GM19438 (cell line): Measurements from ENCODE around the gene RTL1.

ENCODE experiments used
- ATAC-seq: cut with Tn5 transposase; IDR thresholded peaks from one replicate; pipeline ENCODE4 v1.9.1; 2021; ENCODE audit warnings: low read depth; ENCODE audit not compliant: unreplicated experiment

Gene RTL1

GRCh38 chr14:100854435-100854834, 49.1 kb downstream of the RTL1 start:
- ATAC-seq: no peak

- no peak for ATAC-seq
These were observed 51.4 kb downstream of the RTL1 start for GRCh38 chr14:100851946-100852620.

GRCh38 chr14:100851586-100851916, 52.0 kb downstream of the RTL1 start:
- ATAC-seq: no peak

GRCh38 chr14:100850841-100851585, 52.5 kb downstream of the RTL1 start:
- peak; percentile 86 for ATAC-seq

- no peak for ATAC-seq
These were observed 54.3 kb downstream of the RTL1 start for GRCh38 chr14:100849115-100849781.

GRCh38 chr14:100846309-100846859, 57.1 kb downstream of the RTL1 start:
- no peak for ATAC-seq

GRCh38 chr14:100845341-100845740, 58.2 kb downstream of the RTL1 start:
- no peak for ATAC-seq

- no peak for ATAC-seq
These were observed 58.7 kb downstream of the RTL1 start for GRCh38 chr14:100844846-100845245.

GRCh38 chr14:100844421-100844820, 59.1 kb downstream of the RTL1 start:
- ATAC-seq: no peak

GRCh38 chr14:100844082-100844408, 59.5 kb downstream of the RTL1 start:
- ATAC-seq: no peak

- no peak for ATAC-seq
These were observed 60.7 kb downstream of the RTL1 start for GRCh38 chr14:100842799-100843198.

GRCh38 chr14:100841761-100842403, 61.6 kb downstream of the RTL1 start:
- ATAC-seq: no peak

- no peak for ATAC-seq
These were observed 62.3 kb downstream of the RTL1 start for GRCh38 chr14:100841066-100841760.

- no peak for ATAC-seq
These were observed 63.0 kb downstream of the RTL1 start for GRCh38 chr14:100840286-100841065.

- no peak for ATAC-seq
These were observed 63.8 kb downstream of the RTL1 start for GRCh38 chr14:100839681-100840111.

GRCh38 chr14:100839315-100839585, 64.3 kb downstream of the RTL1 start:
- no peak for ATAC-seq

- ATAC-seq: no peak
These were observed 64.8 kb downstream of the RTL1 start for GRCh38 chr14:100838493-100839314.

GRCh38 chr14:100837805-100838350, 65.6 kb downstream of the RTL1 start:
- no peak for ATAC-seq
